Liver (tissue), 9 donors: ENCODE measurements around the gene SCAF11. TPM values are rescaled to one million over a fixed set of nuclear protein-coding genes. Genes with fewer than 3 reads are reported as not detected.

Source experiments
- DNase-seq: peaks from one replicate; pipeline ENCODE4 v3.0.0-alpha.2; 2017; ENCODE audit warnings: low spot score
- H3K27ac ChIP-seq, 2 donors: one replicate each; pipeline ENCODE4 v1.7.0; 2013; ENCODE audit warnings: inconsistent platforms in 2 of 2, low read length in 2 of 2, control low read depth in 1 of 2, low read depth in 1 of 2, mild to moderate bottlenecking in 1 of 2
- H3K27me3 ChIP-seq, 4 donors: one replicate each; pipeline versions ENCODE4 v1.6.1 to v1.7.0; 2013; ENCODE audit warnings: low read length in 3 of 4, inconsistent platforms in 1 of 4, mild to moderate bottlenecking in 1 of 4, moderate library complexity in 1 of 4; ENCODE audit not compliant: control insufficient read depth in 4 of 4, insufficient read depth in 4 of 4
- H3K36me3 ChIP-seq, 4 donors: one replicate each; pipeline versions ENCODE4 v1.6.1 to v1.7.0; 2013; ENCODE audit warnings: low read length in 3 of 4, mild to moderate bottlenecking in 3 of 4, low read depth in 1 of 4, moderate library complexity in 1 of 4; ENCODE audit not compliant: control insufficient read depth in 4 of 4, insufficient read depth in 3 of 4
- H3K4me1 ChIP-seq, 4 donors: one replicate each; pipeline versions ENCODE4 v1.6.1 to v1.7.0; 2013; ENCODE audit warnings: low read length in 3 of 4, mild to moderate bottlenecking in 3 of 4, moderate library complexity in 1 of 4; ENCODE audit not compliant: control insufficient read depth in 4 of 4, insufficient read depth in 4 of 4
- H3K4me3 ChIP-seq, 3 donors: one replicate each; pipeline versions ENCODE4 v1.6.1 to v1.7.0; 2013; ENCODE audit warnings: low read length in 3 of 3, control low read depth in 1 of 3, low read depth in 1 of 3, mild to moderate bottlenecking in 1 of 3
- H3K9ac ChIP-seq, 2 donors: one replicate each; pipeline ENCODE4 v1.7.0; 2013; ENCODE audit warnings: low read length in 2 of 2, mild to moderate bottlenecking in 2 of 2, moderate library complexity in 2 of 2, control low read depth in 1 of 2, low read depth in 1 of 2
- H3K9me3 ChIP-seq, 4 donors: one replicate each; pipeline versions ENCODE4 v1.6.1 to v1.7.0; 2013; ENCODE audit warnings: low read length in 3 of 4; ENCODE audit not compliant: control insufficient read depth in 4 of 4
- CTCF ChIP-seq: fragments of 150-350 bp; IDR thresholded peaks from 2 replicates; pipeline ENCODE4 v1.5.1; 2017; ENCODE audit warnings: improper control_type of control experiment, low read depth, low read length; ENCODE audit not compliant: missing input control
- EGR1 ChIP-seq, 2 donors: IDR thresholded peaks; 2 replicates each; pipeline ENCODE4 v1.6.1; 2016 to 2018; ENCODE audit warnings: antibody characterized with exemption in 2 of 2, low read depth in 2 of 2
- FOXA1 ChIP-seq: IDR thresholded peaks from 2 replicates; pipeline ENCODE4 v1.6.1; 2016; ENCODE audit warnings: antibody characterized with exemption
- GABPA ChIP-seq, 2 donors: IDR thresholded peaks in 1 of 2; conservative IDR thresholded peaks in 1 of 2; 2 replicates each; pipeline ENCODE4 v1.6.1; 2016; ENCODE audit warnings: antibody characterized with exemption in 2 of 2, mild to moderate bottlenecking in 1 of 2, moderate library complexity in 1 of 2
- HNF4A ChIP-seq, 2 donors: conservative IDR thresholded peaks; 2 replicates each; pipeline ENCODE4 v1.6.1; 2016; ENCODE audit warnings: antibody characterized with exemption in 2 of 2, mild to moderate bottlenecking in 2 of 2
- HNF4G ChIP-seq: IDR thresholded peaks from 2 replicates; pipeline ENCODE4 v1.6.1; 2016; ENCODE audit warnings: antibody characterized with exemption
- JUND ChIP-seq, 2 donors: IDR thresholded peaks; 2 replicates each; pipeline ENCODE4 v1.6.1; 2016; ENCODE audit warnings: antibody characterized with exemption in 2 of 2
- NR2F2 ChIP-seq: IDR thresholded peaks from 2 replicates; pipeline ENCODE4 v1.6.1; 2016; ENCODE audit warnings: antibody characterized with exemption
- RAD21 ChIP-seq, 2 donors: IDR thresholded peaks; 2 replicates each; pipeline ENCODE4 v1.6.1; 2016; ENCODE audit warnings: antibody characterized with exemption in 2 of 2, mild to moderate bottlenecking in 2 of 2
- REST ChIP-seq: IDR thresholded peaks from 2 replicates; pipeline ENCODE4 v1.6.1; 2016; ENCODE audit warnings: antibody characterized with exemption, mild to moderate bottlenecking
- RXRA ChIP-seq, 2 donors: IDR thresholded peaks; 2 replicates each; pipeline ENCODE4 v1.6.1; 2017 to 2018; ENCODE audit warnings: antibody characterized with exemption in 2 of 2, mild to moderate bottlenecking in 1 of 2
- SP1 ChIP-seq: IDR thresholded peaks from 2 replicates; pipeline ENCODE4 v1.6.1; 2018; ENCODE audit warnings: antibody characterized with exemption, mild to moderate bottlenecking
- TAF1 ChIP-seq: conservative IDR thresholded peaks from 2 replicates; pipeline ENCODE4 v1.6.1; 2016; ENCODE audit warnings: antibody characterized with exemption, mild to moderate bottlenecking
- YY1 ChIP-seq: IDR thresholded peaks from 2 replicates; pipeline ENCODE4 v1.6.1; 2016; ENCODE audit warnings: antibody characterized with exemption, mild to moderate bottlenecking
- ZBTB33 ChIP-seq: IDR thresholded peaks from 2 replicates; pipeline ENCODE4 v1.6.1; 2016; ENCODE audit warnings: antibody characterized with exemption
- WGBS: extraction: QIAGEN DNeasy Blood & Tissue Kit; methylation state at CpG from one replicate; pipeline ENCODE4 v1.1.7; 2013; 5-methylcytosine and 5-hydroxymethylcytosine counted together
- polyA plus RNA-seq, 2 donors: library from polyadenylated mRNA; stranded (reverse) in 1 of 2; unstranded in 1 of 2; fragments of 200-250 nt in 1 of 2; fragments of >200 nt in 1 of 2; fragmentation: Nextera tagmentation in 1 of 2; extraction: Ambion mirVana in 1 of 2; gene quantifications; one replicate each; pipeline versions ENCODE4 v1.2.1 to v1.2.3, GENCODE V29; 2013 to 2015
- total RNA-seq, 2 donors: library from RNA; depleted of rRNA; stranded (reverse); fragments of >200 nt; gene quantifications; one replicate each; pipeline ENCODE4 v1.2.3, GENCODE V29; 2014
- TF ChIP-seq, protein P1 (sequence below): IDR thresholded peaks from 2 replicates; pipeline ENCODE4 v1.6.1; 2016; ENCODE audit warnings: antibody characterized with exemption
- TF ChIP-seq, protein P2 (sequence below): IDR thresholded peaks from 2 replicates; pipeline ENCODE4 v1.6.1; 2016; ENCODE audit warnings: antibody characterized with exemption
- donor health status: healthy.
- donor health status: healthy.
- donor health status: healthy.
- donor health status: healthy.
- donor health status: healthy.

SCAF11 gene
- total and polyA plus RNA-seq, 4 donors = 15.6 to 80.0 (median 43.9) TPM

- Histone ChIP-seq H3K36me3 (peaks cover 4 to 32% (median 25%) of the 10 kb centered on the region in 4 donors), H3K4me3 (no peak overlapping the region), H3K27me3 (no peaks in the 10 kb centered on the region), H3K9me3 (no peaks in the 10 kb centered on the region), H3K9ac (no peak overlapping the region), H3K4me1 (no peaks in the 10 kb centered on the region), H3K27ac (no peak overlapping the region)
- DNase-seq = no peak
- TF ChIP-seq GABPA (IDR thresholded peaks at IDR 0.05 in 1 of 2, conservative IDR thresholded peaks at IDR 0.05 in 1 of 2) = no peak
- no peak for TF ChIP-seq JUND (IDR thresholded peaks at IDR 0.05)
- TF ChIP-seq HNF4G = no peak
- no peak for TF ChIP-seq CTCF
- TF ChIP-seq, protein P1, sequence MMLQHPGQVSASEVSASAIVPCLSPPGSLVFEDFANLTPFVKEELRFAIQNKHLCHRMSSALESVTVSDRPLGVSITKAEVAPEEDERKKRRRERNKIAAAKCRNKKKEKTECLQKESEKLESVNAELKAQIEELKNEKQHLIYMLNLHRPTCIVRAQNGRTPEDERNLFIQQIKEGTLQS = no peak
- TF ChIP-seq ZBTB33 = no peak
- TF ChIP-seq, protein P2, sequence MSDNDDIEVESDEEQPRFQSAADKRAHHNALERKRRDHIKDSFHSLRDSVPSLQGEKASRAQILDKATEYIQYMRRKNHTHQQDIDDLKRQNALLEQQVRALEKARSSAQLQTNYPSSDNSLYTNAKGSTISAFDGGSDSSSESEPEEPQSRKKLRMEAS = no peak
- no peak for TF ChIP-seq HNF4A (conservative IDR thresholded peaks at IDR 0.05)
- no peak for TF ChIP-seq RXRA (IDR thresholded peaks at IDR 0.05)
- no peak for TF ChIP-seq RAD21 (IDR thresholded peaks at IDR 0.05)
- TF ChIP-seq EGR1 (IDR thresholded peaks at IDR 0.05; ENCODE audit: low read depth in 2 of 2) = no peak
- no peak for TF ChIP-seq YY1
- no peak for TF ChIP-seq TAF1
- TF ChIP-seq SP1 = no peak
Measured at GRCh38 chr12:45948546-45948945, 41.8 kb downstream of the SCAF11 start.

- no peaks in the 10 kb centered on the region for H3K4me1 ChIP-seq
- TF ChIP-seq REST (no peak), HNF4A (conservative IDR thresholded peaks at IDR 0.05) (no peak), GABPA (IDR thresholded peaks at IDR 0.05 in 1 of 2, conservative IDR thresholded peaks at IDR 0.05 in 1 of 2) (no peak), NR2F2 (no peak), FOXA1 (no peak), SP1 (no peak), HNF4G (no peak), ZBTB33 (no peak), EGR1 (IDR thresholded peaks at IDR 0.05; ENCODE audit: low read depth in 2 of 2) (no peak), RXRA (IDR thresholded peaks at IDR 0.05) (no peak), YY1 (no peak), CTCF (no peak), RAD21 (IDR thresholded peaks at IDR 0.05) (no peak)
- TF ChIP-seq, protein P1 = no peak
- WGBS = 93% methylated on average over 1 of the region's 1 CpG
- H3K9me3 ChIP-seq = no peaks in the 10 kb centered on the region
- no peaks in the 10 kb centered on the region for H3K27me3 ChIP-seq
- no peak overlapping the region for H3K9ac ChIP-seq
- H3K4me3 ChIP-seq = no peak overlapping the region
- peaks cover 3 to 48% (median 34%) of the 10 kb centered on the region in 4 donors for H3K36me3 ChIP-seq
- DNase-seq = no peak
- no peak overlapping the region for H3K27ac ChIP-seq
Measured at GRCh38 chr12:45946435-45946834, 43.9 kb downstream of the SCAF11 start.
